Heart left ventricle (tissue), 16 donors: ENCODE data around the gene WDSUB1. TPM values are rescaled to one million over a fixed set of nuclear protein-coding genes. Genes with fewer than 3 reads are reported as not detected.

Source experiments
- ATAC-seq, 4 donors: fragments of 200-7000 bp; cut with Tn5 transposase; one replicate each; pipeline ENCODE4 v1.9.1; 2020 to 2022; ENCODE audit warnings: moderate library complexity in 4 of 4, mild to moderate bottlenecking in 3 of 4, moderate number of reproducible peaks in 1 of 4
- DNase-seq, 5 donors: peaks; one replicate each; pipeline ENCODE4 v3.0.0-alpha.2; 2020
- H3K27ac ChIP-seq, 12 donors: fragments of 200-600 bp; sonication (generic) in 4 of 12; one replicate each; pipeline versions ENCODE4 v1.5.0 to v1.8.0; 2016 to 2022; ENCODE audit warnings: mild to moderate bottlenecking in 2 of 12
- H3K27me3 ChIP-seq, 9 donors: fragments of 200-600 bp; sonication (generic) in 2 of 9; one replicate each; pipeline versions ENCODE4 v1.5.1 to v1.8.0; 2016 to 2022; ENCODE audit warnings: mild to moderate bottlenecking in 3 of 9
- H3K36me3 ChIP-seq, 9 donors: fragments of 200-600 bp; sonication (generic) in 2 of 9; one replicate each; pipeline versions ENCODE4 v1.5.0 to v1.8.0; 2018 to 2022; ENCODE audit warnings: mild to moderate bottlenecking in 2 of 9
- H3K4me1 ChIP-seq, 12 donors: fragments of 200-600 bp; sonication (generic) in 4 of 12; one replicate each; pipeline versions ENCODE4 v1.5.0 to v1.8.0; 2016 to 2022; ENCODE audit warnings: mild to moderate bottlenecking in 3 of 12
- H3K4me3 ChIP-seq, 12 donors: fragments of 200-600 bp; sonication (generic) in 4 of 12; one replicate each; pipeline versions ENCODE4 v1.5.0 to v1.8.0; 2017 to 2022; ENCODE audit warnings: mild to moderate bottlenecking in 9 of 12, moderate library complexity in 4 of 12
- H3K9me3 ChIP-seq, 12 donors: fragments of 200-600 bp; sonication (generic) in 4 of 12; one replicate each; pipeline versions ENCODE4 v1.5.0 to v1.8.0; 2016 to 2022; ENCODE audit warnings: mild to moderate bottlenecking in 1 of 12
- CTCF ChIP-seq, 12 donors: fragments of 200-600 bp; sonication (generic) in 4 of 12; IDR thresholded peaks; one replicate each; pipeline versions ENCODE4 v1.5.0 to v1.8.0; 2018 to 2022; ENCODE audit warnings: antibody characterized with exemption in 12 of 12, mild to moderate bottlenecking in 5 of 12
- POLR2A ChIP-seq, 2 donors: fragments of 450-650 bp; IDR thresholded peaks; one replicate each; pipeline ENCODE4 v1.6.1; 2017; ENCODE audit warnings: antibody characterized with exemption in 2 of 2, mild to moderate bottlenecking in 2 of 2, moderate library complexity in 2 of 2
- WGBS, 4 donors: extraction: QIAGEN DNeasy Blood & Tissue Kit in 2 of 4; methylation state at CpG; one replicate each; pipeline versions ENCODE4 v1.1.5 to v1.1.7; 2013 to 2018; 5-methylcytosine and 5-hydroxymethylcytosine counted together
- intact Hi-C, 10 donors: fragments of 100-400 bp; cut with DNase I; formaldehyde crosslinking; loops; one replicate each; pipeline versions ENCODE4 v1.11.1 to v1.14.2; 2022
- polyA plus RNA-seq, 2 donors: library from polyadenylated mRNA; stranded (reverse); fragments of 200-250 nt; gene quantifications; one replicate each; pipeline ENCODE4 v1.2.3, GENCODE V29; 2013
- total RNA-seq, 9 donors: library from RNA; depleted of rRNA in 2 of 9; stranded (reverse); fragments of >200 nt in 2 of 9; fragmentation: NEBNext Ultra II Directional in 3 of 9; extraction: Animal tissue kit (Norgen Biotek cat#: 25700) in 3 of 9; gene quantifications; one replicate each; pipeline versions ENCODE4 v1.1.0 to v1.2.4, GENCODE V29; 2016 to 2023
- donor health status: ischemic (EF 13 %, LVEDD 7.1; RV severe dilation, severe dysfunction).
- donor health status: healthy with polysubstance abuse.
- donor health status: DM: no; HTN: yes; CAD: no.
- donor health status: DM: no; HTN: no; CAD: no.
- donor health status: ischemic (EF 25% LVEDD 6.9; RV normal size, moderate dysfunction).
- donor health status: ischemic (EF 25% LVEDD 5.7; RV mildly dilated, moderate dysfunction).
- donor health status: healthy.
- donor health status: DM: yes; HTN: yes; CAD: no.
- donor health status: ischemic (EF 35%, LVEDD 5.7; RV mildly dilated, moderate dysfunction).
- donor health status: nonischemic (EF 11% LVEDD 7.7; RV severe dilation, severe dysfunction).
- donor health status: DM: yes; HTN: yes; CAD: no.
- donor health status: PGD.
- donor health status: ischemic (EF 29% LVEDD 5.4; RV normal size, mild dysfunction).
- donor health status: nonischemic (EF 23%, LVEDD 6.1; RV moderate dilation, normal function).

Gene WDSUB1
- total and polyA plus RNA-seq, 11 donors: 5.1 to 12.4 (median 8.0) TPM

DNA sequence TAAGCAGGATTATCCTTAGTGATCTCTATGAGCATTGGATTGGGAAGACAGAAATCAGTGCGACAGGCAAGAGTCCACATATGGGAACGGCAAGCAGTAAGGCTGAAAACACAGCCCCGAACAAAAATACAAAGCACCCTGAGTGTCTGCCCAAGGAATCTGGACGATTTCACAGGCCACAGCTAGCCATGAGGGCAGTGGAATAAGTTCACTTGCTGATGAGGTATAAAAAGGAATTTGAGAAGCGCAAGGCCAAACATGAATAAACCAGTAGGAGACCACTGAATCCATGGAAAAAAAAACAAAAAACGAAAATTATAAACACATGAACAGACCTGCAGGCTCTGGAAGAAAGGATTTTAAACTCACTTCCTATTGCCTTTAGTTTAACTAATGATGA is 24.3 kb downstream of the WDSUB1 start:
- DNase-seq (no peak), ATAC-seq (peak in 1 of 4 donors; percentile 26)
- peaks cover 0 to 40% (median 12%) of the 10 kb centered on the region in 9 donors for H3K36me3 ChIP-seq
- no peaks in the 10 kb centered on the region for H3K9me3 ChIP-seq
- peaks cover 0 to 23% (median 8%) of the 10 kb centered on the region in 12 donors for H3K4me1 ChIP-seq
- intact Hi-C loops: no loop called here
- peak overlapping the region; percentile 38 to 82 (median 64) for H3K27ac ChIP-seq
- no peak overlapping the region for H3K4me3 ChIP-seq
- no peaks in the 10 kb centered on the region for H3K27me3 ChIP-seq
- no peak for TF ChIP-seq POLR2A (IDR thresholded peaks at IDR 0.05)
- no peak for TF ChIP-seq CTCF (IDR thresholded peaks at IDR 0.05)
- 64 to 72% (median 70%) methylated on average over 6 of the region's 6 CpGs for WGBS, 4 donors

GRCh38 chr2:159256159-159256558 is 30.3 kb downstream of the WDSUB1 start:
- Histone ChIP-seq H3K36me3 (peaks cover 0 to 71% (median 42%) of the 10 kb centered on the region in 9 donors), H3K27me3 (no peaks in the 10 kb centered on the region), H3K4me3 (no peak overlapping the region), H3K4me1 (peaks cover 0 to 5% (median 0%) of the 10 kb centered on the region in 12 donors), H3K9me3 (no peaks in the 10 kb centered on the region), H3K27ac (peak overlapping the region in 1 of 12 donors; percentile 5)
- WGBS, 4 donors: 47 to 61% (median 58%) methylated on average over 2 of the region's 2 CpGs
- intact Hi-C loops: no loop called here
- ATAC-seq (no peak), DNase-seq (no peak)
- no peak for TF ChIP-seq POLR2A (IDR thresholded peaks at IDR 0.05)
- TF ChIP-seq CTCF (IDR thresholded peaks at IDR 0.05): no peak

DNA sequence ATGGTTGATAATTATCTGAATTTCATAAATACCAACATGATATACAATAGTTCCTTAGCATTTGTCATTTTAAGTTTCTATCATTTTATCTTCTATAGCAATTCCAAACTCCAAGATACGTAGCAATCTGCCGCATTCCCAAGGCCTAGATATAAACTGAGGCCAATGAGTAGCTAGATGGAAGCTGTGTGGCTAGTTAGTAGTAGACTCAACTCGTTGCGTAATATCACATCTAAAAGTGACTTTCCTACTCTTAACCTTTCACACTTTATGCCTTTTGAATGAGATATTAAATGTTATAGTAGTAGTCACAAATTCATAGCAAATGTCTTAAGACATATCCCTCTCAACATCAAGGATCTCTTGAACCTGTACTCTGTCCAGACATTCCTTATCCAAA is 33.6 kb downstream of the WDSUB1 start:
- intact Hi-C loops: no loop called here

More for the DNA sequence above, 33.6 kb downstream of the WDSUB1 start:
- Histone ChIP-seq H3K4me1 (peaks cover 0 to 28% (median 16%) of the 10 kb centered on the region in 12 donors), H3K27ac (no peak overlapping the region), H3K4me3 (no peak overlapping the region), H3K9me3 (no peaks in the 10 kb centered on the region), H3K36me3 (peaks cover 0 to 53% (median 33%) of the 10 kb centered on the region in 9 donors), H3K27me3 (no peaks in the 10 kb centered on the region)
- 94 to 98% (median 96%) methylated on average over 4 of the region's 4 CpGs for WGBS, 4 donors
- ATAC-seq (no peak), DNase-seq (no peak)
- no peak for TF ChIP-seq CTCF (IDR thresholded peaks at IDR 0.05)
- no peak for TF ChIP-seq POLR2A (IDR thresholded peaks at IDR 0.05)
